B cell (primary cell): Measurements from ENCODE around the gene SCO2.

Experiments used
- CTCF ChIP-seq: fragments of 200-600 bp; IDR thresholded peaks from one replicate; pipeline ENCODE4 v1.8.0; 2022; ENCODE audit warnings: antibody characterized with exemption, mild to moderate bottlenecking
- EZH2 ChIP-seq: IDR thresholded peaks from 2 replicates; pipeline ENCODE4 v1.6.1; 2012; ENCODE audit warnings: borderline replicate concordance, low read depth, mild to moderate bottlenecking, moderate library complexity, low read length; ENCODE audit not compliant: insufficient read depth, poor library complexity, severe bottlenecking

- TF ChIP-seq CTCF: no peak
- TF ChIP-seq EZH2: no peak
Measured at GRCh38 chr22:50545522-50546325, 20.3 kb upstream of the SCO2 start, which contains the start of gene KLHDC7B.
